Pericardium fibroblast (primary cell): ENCODE measurements around the gene EHMT2. TPM values are rescaled to one million over a fixed set of nuclear protein-coding genes. Genes with fewer than 3 reads are reported as not detected.

Experiments used
- total RNA-seq: library from RNA; depleted of rRNA; stranded (reverse); fragments of >200 nt; gene quantifications from 2 replicates; pipeline ENCODE4 v1.2.3, GENCODE V29; 2015

Gene EHMT2
- 32.1 and 55.8 TPM in 2 replicates for total RNA-seq

GRCh38 chr6:31897612-31898382, at the start of gene EHMT2:
Gene EHMT2 (minus strand): TSS chr6:31897698. CDS start chr6:31897677, 21 bp downstream.

GRCh38 chr6:31945507-31946369, 48.2 kb upstream of the EHMT2 start, which contains the start of gene CFB:
Gene CFB (plus strand): TSS chr6:31946095. CDS start chr6:31946222, 127 bp downstream.

GRCh38 chr6:31927242-31927862, 29.9 kb upstream of the EHMT2 start, which contains the start of gene C2:
Gene C2 (plus strand): TSS chr6:31927717. CDS start chr6:31927753, 36 bp downstream.

GRCh38 chr6:31901953-31902643, 4.6 kb upstream of the EHMT2 start, which contains the start of gene ZBTB12:
Gene ZBTB12 (minus strand): TSS chr6:31902086. CDS start chr6:31901305, 781 bp downstream.

DNA sequence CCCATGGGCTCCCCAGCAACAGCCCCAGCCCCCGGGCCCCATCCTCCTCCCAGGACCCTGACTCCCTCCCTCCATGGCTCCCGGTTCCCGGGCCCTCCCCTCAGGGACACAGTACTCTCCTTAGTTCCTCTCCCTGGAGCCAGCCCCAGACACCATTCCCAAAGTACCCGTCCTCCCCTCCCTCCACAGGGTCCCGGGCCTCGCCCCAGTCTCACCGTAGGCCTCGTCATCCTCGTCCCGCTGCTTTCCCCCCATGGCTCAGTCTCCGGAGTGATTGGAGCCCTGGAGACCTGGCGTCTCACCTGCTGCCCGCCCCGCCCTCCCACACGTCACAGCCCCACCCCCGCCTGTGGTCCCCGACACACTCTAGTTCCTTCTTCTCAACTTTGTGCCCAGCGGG, 18.8 kb downstream of the EHMT2 start, which contains the start of gene SLC44A4:
Gene SLC44A4 (minus strand): TSS at position 272 of the 400 bp plus-strand sequence. CDS start 17 bp downstream, at position 255.

GRCh38 chr6:31862344-31863235, 34.9 kb downstream of the EHMT2 start, which contains the start of gene NEU1:
Gene NEU1 (minus strand): TSS chr6:31862821. CDS start chr6:31862776, 45 bp downstream.

Other genes starting within 250 kb of the EHMT2 start
- 164 and 183 TPM in 2 replicates for gene BAG6, start 245.0 kb downstream of the EHMT2 start, total RNA-seq
- 0.51 and 3.2 TPM in 2 replicates for gene APOM, start 241.8 kb downstream of the EHMT2 start, total RNA-seq
- 14.3 and 14.8 TPM in 2 replicates for gene C6orf47, start 236.9 kb downstream of the EHMT2 start, total RNA-seq
- gene GPANK1, start 232.7 kb downstream of the EHMT2 start, total RNA-seq = 13.4 and 15.3 TPM in 2 replicates
- 205 and 210 TPM in 2 replicates for gene CSNK2B, start 231.6 kb downstream of the EHMT2 start, total RNA-seq
- 1.0 and 1.2 TPM in 2 replicates for gene LY6G5B, start 227.7 kb downstream of the EHMT2 start, total RNA-seq
- gene LY6G5C, start 216.6 kb downstream of the EHMT2 start, total RNA-seq = 0.43 TPM in 1 of 2 replicates, not detected in the other
- 25.7 and 29.2 TPM in 2 replicates for gene ABHD16A, start 194.4 kb downstream of the EHMT2 start, total RNA-seq
- gene LY6G6F, start 190.8 kb downstream of the EHMT2 start, total RNA-seq = not detected in 2 replicates
- not detected in 2 replicates for gene LY6G6D, start 182.3 kb downstream of the EHMT2 start, total RNA-seq
- not detected in 2 replicates for gene LY6G6C, start 176.0 kb downstream of the EHMT2 start, total RNA-seq
- not detected in 2 replicates for gene MPIG6B, start 174.3 kb downstream of the EHMT2 start, total RNA-seq
- 70.2 and 88.5 TPM in 2 replicates for gene DDAH2, start 168.4 kb downstream of the EHMT2 start, total RNA-seq
- 266 and 364 TPM in 2 replicates for gene CLIC1, start 161.2 kb downstream of the EHMT2 start, total RNA-seq
- gene MSH5, start 157.7 kb downstream of the EHMT2 start, total RNA-seq = 4.2 and 4.7 TPM in 2 replicates
- 1.2 and 2.8 TPM in 2 replicates for gene SAPCD1, start 135.0 kb downstream of the EHMT2 start, total RNA-seq
- not detected in 2 replicates for gene VWA7, start 120.4 kb downstream of the EHMT2 start, total RNA-seq
- 44.9 and 47.3 TPM in 2 replicates for gene VARS1, start 101.9 kb downstream of the EHMT2 start, total RNA-seq
- gene LSM2, start 90.7 kb downstream of the EHMT2 start, total RNA-seq = 40.0 and 71.4 TPM in 2 replicates
- 0.12 and 0.34 TPM in 2 replicates for gene HSPA1L, start 82.4 kb downstream of the EHMT2 start, total RNA-seq
- 62.6 and 74.3 TPM in 2 replicates for gene HSPA1A, start 82.2 kb downstream of the EHMT2 start, total RNA-seq
- gene HSPA1B, start 70.0 kb downstream of the EHMT2 start, total RNA-seq = 94.5 and 110 TPM in 2 replicates
- 55.6 and 65.6 TPM in 2 replicates for gene NEU1, start 34.9 kb downstream of the EHMT2 start, total RNA-seq
- gene SLC44A4, start 18.7 kb downstream of the EHMT2 start, total RNA-seq = 0.51 TPM in 1 of 2 replicates, not detected in the other
- gene ZBTB12, start 4.4 kb upstream of the EHMT2 start, total RNA-seq = 2.6 and 4.9 TPM in 2 replicates
- gene C2, start 30.0 kb upstream of the EHMT2 start, total RNA-seq = 1.2 and 9.6 TPM in 2 replicates
- gene CFB, start 48.4 kb upstream of the EHMT2 start, total RNA-seq = 11.4 and 11.6 TPM in 2 replicates
- gene NELFE, start 61.3 kb upstream of the EHMT2 start, total RNA-seq = 73.6 and 83.6 TPM in 2 replicates
- 34.1 and 37.6 TPM in 2 replicates for gene SKIC2, start 61.5 kb upstream of the EHMT2 start, total RNA-seq
- 13.5 and 15.4 TPM in 2 replicates for gene DXO, start 74.4 kb upstream of the EHMT2 start, total RNA-seq
- 6.9 and 30.7 TPM in 2 replicates for gene C4A, start 84.4 kb upstream of the EHMT2 start, total RNA-seq
- 14.6 and 48.8 TPM in 2 replicates for gene C4B, start 117.1 kb upstream of the EHMT2 start, total RNA-seq
- 0.23 and 1.3 TPM in 2 replicates for gene CYP21A2, start 140.7 kb upstream of the EHMT2 start, total RNA-seq
- gene TNXB, start 211.6 kb upstream of the EHMT2 start, total RNA-seq = 108 and 240 TPM in 2 replicates
- 17.6 and 17.9 TPM in 2 replicates for gene ATF6B, start 230.5 kb upstream of the EHMT2 start, total RNA-seq
- gene FKBPL, start 232.6 kb upstream of the EHMT2 start, total RNA-seq = 2.1 and 3.4 TPM in 2 replicates